Measurements from ENCODE around the gene CLEC4D.
"Not testable (repeated sequence)": the region's sequence is repeated elsewhere in the genome, so short reads cannot be mapped to it uniquely, and the experiment has no call there.

Gene CLEC4D

GRCh38 chr12:8537820-8538219 lies 24.5 kb downstream of the CLEC4D start:
- DNase-seq, result not testable (repeated sequence)

GRCh38 chr12:8540831-8541230 lies 27.5 kb downstream of the CLEC4D start, which contains the start of gene CLEC4E:
Gene CLEC4E (minus strand): TSS chr12:8540905. CDS start chr12:8540797, 108 bp downstream.
- DNase-seq, result not testable (repeated sequence)

GRCh38 chr12:8541562-8541961 lies 28.3 kb downstream of the CLEC4D start:
- DNase-seq, result no peak

- DNase-seq, result no peak
Observed at GRCh38 chr12:8544295-8544694, 31.0 kb downstream of the CLEC4D start.

- DNase-seq, result no peak
Observed at GRCh38 chr12:8546591-8546990, 33.3 kb downstream of the CLEC4D start.

GRCh38 chr12:8547645-8548044 lies 34.3 kb downstream of the CLEC4D start:
- DNase-seq, result no peak

- no peak for DNase-seq
Observed at GRCh38 chr12:8548192-8548591, 34.9 kb downstream of the CLEC4D start.

- DNase-seq, result no peak
Observed at GRCh38 chr12:8549381-8549780, 36.1 kb downstream of the CLEC4D start.

GRCh38 chr12:8553088-8553627 lies 39.9 kb downstream of the CLEC4D start:
- DNase-seq, result no peak

GRCh38 chr12:8554451-8555195 lies 41.3 kb downstream of the CLEC4D start:
- DNase-seq, result no peak

GRCh38 chr12:8556531-8557097 lies 43.3 kb downstream of the CLEC4D start:
- DNase-seq, result no peak

GRCh38 chr12:8559676-8560075 lies 46.4 kb downstream of the CLEC4D start:
- DNase-seq, result no peak

- DNase-seq, result no peak
Observed at GRCh38 chr12:8561011-8561410, 47.7 kb downstream of the CLEC4D start.

GRCh38 chr12:8562310-8562709 lies 49.0 kb downstream of the CLEC4D start:
- no peak for DNase-seq

- no peak for DNase-seq
Observed at GRCh38 chr12:8563356-8563755, 50.1 kb downstream of the CLEC4D start.

- DNase-seq, result no peak
Observed at GRCh38 chr12:8564656-8565055, 51.4 kb downstream of the CLEC4D start.

GRCh38 chr12:8566052-8566451 lies 52.7 kb downstream of the CLEC4D start:
- DNase-seq, result not testable (repeated sequence)

GRCh38 chr12:8566525-8566924 lies 53.2 kb downstream of the CLEC4D start:
- DNase-seq, result no peak

Data from NCI-H524 treated with DMSO at 0.1 percent for 48 hours (cell line).